SW480 (cell line): ENCODE results near the gene OR51E1.

Experiments
- DNase-seq: peaks from one replicate; pipeline ENCODE4 v3.0.0-alpha.2; 2016; ENCODE audit warnings: low spot score

Gene OR51E1, protein sequence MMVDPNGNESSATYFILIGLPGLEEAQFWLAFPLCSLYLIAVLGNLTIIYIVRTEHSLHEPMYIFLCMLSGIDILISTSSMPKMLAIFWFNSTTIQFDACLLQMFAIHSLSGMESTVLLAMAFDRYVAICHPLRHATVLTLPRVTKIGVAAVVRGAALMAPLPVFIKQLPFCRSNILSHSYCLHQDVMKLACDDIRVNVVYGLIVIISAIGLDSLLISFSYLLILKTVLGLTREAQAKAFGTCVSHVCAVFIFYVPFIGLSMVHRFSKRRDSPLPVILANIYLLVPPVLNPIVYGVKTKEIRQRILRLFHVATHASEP

GRCh38 chr11:4643682-4644081 is at the start of gene OR51E1:
OR51E1 (plus strand) TSS chr11:4643982; CDS start chr11:4652527, 8,545 bp downstream.
- DNase-seq: no peak

- no peak for DNase-seq
These were observed 38.7 kb upstream of the OR51E1 start for GRCh38 chr11:4605057-4605456.

DNA sequence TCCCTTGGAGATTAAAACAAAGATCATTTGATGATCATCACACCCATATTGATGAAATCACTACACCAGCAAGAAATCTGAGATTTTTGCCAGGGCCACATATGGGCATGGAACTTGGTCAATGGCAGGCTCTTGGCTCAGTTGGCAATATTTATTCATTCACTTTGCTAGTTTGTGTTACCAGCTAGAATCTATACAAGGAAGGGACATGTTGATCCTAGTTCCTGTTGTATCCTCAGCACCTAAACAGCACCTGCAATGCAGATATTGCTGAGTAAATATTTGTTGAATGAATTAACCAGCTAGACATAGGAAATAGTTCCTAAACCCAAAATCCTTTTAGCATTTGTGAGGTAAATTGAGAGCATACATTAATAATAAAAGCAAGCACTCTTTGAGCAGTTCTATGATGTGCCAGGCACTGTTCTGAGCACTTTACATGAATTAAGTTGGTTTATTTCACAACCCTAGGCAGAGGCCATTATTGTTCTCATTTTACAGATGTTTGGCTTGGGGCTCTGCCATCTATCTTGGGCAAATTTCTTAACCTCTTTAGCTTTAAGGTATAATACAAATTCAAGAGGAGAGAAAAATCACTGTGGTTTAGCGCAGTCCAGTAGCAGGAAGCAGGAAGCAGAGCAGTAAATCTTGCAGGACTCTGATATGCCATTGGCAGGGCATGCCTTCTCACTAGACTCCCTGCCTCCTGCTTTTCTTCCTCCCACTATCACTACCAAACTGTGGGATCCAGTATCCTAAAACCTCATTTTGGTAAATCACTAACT is 37.4 kb upstream of the OR51E1 start:
- DNase-seq: no peak

DNA sequence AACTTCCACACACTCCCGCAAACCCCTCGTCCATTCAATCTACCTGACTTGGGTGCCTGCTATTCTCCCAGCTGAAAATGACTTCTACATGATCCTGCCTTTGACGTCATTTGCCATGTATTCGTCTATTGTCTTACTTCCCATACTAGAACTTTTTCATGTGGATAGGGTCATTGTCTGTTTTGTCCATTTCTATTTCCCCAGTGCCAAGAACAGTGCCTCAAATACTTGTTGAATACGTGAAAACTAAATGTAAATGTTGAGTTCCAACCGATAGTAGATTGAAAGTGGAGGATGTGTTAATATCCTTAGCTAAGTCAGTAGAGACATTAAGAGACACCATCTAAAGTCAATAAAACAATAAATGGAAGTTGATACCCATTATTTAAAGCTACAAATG is 36.7 kb upstream of the OR51E1 start:
- no peak for DNase-seq

- DNase-seq: peak; percentile 93
These were observed 35.8 kb upstream of the OR51E1 start, which contains the start of gene TRIM68 for GRCh38 chr11:4607781-4608666. TRIM68 (minus strand) TSS chr11:4608231; CDS start chr11:4605504, 2,727 bp downstream.

DNA sequence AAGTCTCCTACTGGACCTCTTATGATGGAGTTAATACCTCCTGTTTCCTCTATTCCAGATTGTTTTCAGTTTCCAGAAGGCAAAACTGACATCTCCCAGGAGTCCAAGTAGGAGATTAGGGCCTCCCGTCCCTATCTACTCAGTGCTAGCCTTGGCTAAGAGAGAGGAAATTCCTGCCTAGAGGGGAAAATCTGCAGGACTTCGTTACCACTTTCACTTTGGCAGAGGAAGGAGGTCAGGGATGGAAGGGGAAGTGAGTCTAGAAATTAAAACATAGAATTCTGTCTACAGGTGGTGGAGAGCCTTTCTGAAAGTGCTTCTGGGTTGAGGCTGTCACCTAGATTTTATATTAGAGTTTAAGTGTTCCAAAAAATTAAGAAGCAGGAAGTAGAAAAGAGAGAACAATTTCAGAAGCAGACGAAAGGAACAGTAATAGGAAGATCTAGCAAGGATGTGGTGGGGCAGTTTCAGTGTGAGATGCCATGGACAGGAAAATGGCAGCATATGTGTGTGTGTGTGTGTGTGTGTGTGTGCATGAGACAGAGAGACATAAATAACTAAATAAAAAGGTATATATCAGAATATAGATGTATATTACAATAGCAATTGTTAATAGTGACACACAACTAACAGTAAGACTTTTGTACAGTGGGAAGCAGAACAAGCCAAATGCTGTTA is 33.4 kb upstream of the OR51E1 start:
- DNase-seq: no peak

GRCh38 chr11:4611986-4612385 is 31.8 kb upstream of the OR51E1 start:
- DNase-seq: no peak

DNA sequence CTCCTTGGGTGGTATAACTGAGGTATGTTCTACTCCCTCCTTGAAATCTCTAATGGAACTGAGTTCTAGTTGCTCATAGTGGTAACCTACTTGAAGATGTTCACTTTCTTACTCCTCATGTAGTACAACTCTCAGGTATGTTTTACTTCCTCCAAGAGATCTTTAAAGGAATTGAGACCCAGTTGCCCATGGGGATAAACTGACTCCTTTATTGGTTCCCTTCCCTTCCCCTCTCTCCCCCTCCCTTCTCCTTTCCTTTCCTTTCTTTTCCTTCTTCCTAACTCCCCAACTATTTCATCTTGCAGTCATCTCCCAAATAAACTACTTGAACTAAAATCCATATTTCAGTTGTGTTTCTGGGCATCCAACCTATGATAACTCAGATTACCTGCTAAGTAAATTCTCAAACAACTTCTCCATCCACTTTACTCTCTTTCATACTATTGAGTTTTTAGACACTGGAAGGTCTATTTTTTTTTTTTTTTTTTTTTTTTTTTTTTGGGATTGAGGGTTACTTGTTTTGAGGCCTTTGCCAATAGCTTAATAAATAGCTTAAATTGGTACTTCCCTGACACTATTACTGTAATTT is 27.8 kb upstream of the OR51E1 start:
- DNase-seq: no peak

DNA sequence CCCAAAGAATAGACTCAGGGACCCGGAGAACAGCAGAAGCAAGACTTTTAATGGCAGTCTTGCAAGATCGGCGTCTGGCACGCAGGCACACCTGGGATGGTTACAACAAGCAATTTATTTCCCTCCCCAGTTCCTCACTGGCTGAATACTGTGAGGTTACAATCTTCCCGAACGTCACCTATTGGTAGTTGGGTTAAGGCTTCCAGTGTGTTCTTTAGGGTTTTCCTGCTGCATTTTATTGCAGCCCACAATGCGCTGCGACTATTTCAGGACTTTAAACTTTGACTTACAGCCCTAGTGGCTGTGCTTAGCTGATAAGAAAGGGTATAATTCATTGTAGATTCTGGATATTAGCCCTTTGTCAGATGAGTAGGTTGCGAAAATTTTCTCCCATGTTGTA is 24.3 kb upstream of the OR51E1 start:
- DNase-seq: no peak

DNA sequence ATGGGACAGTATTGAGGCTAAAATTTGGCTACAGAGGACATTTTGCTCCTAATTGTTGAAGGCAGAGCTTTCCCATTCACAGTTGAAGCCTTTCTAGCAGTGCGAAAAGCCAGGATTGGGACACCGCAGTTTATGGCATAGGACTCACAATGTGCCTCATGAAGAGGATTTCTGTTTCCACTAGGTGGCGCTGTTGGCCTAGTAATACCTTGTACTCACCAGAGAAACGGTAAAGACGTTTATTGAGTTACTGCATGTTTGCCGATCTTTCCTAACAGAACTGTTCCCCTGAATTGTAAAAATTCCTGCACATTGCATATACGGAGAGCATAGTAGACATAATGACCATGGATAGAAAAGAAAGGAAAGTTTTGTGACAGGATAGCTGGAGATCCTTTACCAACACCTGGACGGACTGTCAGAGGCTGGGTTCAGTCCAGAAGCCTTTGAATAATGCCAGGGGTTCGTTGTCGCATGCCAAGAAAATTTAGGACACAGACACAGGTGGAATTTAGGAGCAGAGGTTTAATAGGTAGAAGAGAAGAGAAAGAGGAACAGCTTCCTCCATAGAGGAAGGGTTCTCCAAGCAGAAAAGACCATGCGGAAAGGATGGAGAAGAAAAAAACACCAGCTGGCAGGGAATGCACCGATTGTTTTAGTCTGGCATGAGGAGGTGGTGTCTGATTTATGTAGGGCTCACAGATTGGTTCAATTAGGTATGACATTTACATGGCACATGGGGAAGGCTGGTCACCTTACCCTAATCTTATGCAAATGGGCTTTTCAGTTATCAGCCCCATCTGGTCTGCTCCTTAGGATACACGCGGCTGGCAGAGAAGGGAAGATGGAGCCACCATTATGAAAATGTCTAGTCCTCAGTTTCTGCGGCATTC is 17.3 kb upstream of the OR51E1 start:
- DNase-seq: peak; percentile 59

- no peak for DNase-seq
These were observed 7.6 kb upstream of the OR51E1 start for GRCh38 chr11:4636136-4636535.

DNA sequence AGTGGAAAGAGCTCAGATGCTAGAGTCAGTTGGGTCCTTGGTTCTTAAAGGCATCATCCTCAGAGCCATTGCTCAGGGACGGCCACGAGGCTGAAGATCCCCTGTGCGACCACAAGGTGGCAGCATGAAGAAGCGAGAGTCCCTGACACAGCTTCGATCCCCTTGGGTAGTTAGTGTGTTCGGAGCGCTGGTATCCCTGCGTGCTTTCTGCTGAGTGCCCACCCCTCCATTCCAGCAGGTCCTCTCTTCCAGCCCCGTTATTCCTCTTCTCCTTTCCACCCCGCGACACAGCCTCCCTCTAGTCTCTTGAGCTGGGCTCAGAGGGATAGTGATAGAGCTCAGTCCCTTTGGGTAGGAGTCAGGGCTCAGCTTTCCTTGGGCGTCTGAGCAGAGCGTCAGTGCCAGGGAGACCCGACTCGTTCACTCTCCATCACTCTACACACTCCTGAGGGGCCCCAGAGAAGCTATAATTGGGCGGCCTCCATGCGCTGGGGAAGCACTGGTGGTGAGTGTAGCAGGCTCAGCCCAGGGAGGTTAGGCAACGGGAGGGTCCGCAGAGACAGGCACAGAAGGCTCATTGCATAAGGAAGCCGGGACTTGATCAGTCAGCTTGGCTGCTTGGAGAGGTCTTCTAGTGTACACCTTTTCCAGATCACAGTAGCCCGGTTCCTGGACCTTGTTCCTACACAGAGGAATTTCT is 6.7 kb upstream of the OR51E1 start, which contains the start of gene OR51D1:
TSS of gene OR51D1 (plus strand) at position 516 of the 700 bp plus-strand sequence. CDS start 2,314 bp downstream, outside the sequence.
- peak; percentile 59 for DNase-seq

DNA sequence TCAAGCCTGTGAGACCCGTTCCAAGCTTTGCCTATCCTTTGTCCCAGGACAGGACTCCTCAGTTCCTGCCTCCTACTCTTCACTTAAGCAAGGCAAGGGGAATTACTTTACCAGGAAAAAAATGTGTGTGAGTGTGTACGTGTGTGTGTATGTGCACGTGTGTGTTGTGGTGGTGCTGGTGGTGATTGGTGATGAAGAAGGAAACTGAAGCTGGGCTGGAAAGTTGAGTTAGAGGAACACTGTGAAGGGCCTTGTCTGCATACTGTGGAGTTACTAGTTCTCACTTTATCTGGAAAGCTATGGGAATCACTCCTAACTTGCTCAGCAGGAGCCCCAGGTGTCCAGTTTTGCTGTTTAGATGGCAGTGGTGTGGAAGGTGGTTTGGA is 6.1 kb upstream of the OR51E1 start:
- no peak for DNase-seq

DNA sequence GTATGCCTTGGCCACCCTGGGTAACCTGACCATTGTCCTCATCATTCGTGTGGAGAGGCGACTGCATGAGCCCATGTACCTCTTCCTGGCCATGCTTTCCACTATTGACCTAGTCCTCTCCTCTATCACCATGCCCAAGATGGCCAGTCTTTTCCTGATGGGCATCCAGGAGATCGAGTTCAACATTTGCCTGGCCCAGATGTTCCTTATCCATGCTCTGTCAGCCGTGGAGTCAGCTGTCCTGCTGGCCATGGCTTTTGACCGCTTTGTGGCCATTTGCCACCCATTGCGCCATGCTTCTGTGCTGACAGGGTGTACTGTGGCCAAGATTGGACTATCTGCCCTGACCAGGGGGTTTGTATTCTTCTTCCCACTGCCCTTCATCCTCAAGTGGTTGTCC is 3.9 kb upstream of the OR51E1 start:
- no peak for DNase-seq

DNA sequence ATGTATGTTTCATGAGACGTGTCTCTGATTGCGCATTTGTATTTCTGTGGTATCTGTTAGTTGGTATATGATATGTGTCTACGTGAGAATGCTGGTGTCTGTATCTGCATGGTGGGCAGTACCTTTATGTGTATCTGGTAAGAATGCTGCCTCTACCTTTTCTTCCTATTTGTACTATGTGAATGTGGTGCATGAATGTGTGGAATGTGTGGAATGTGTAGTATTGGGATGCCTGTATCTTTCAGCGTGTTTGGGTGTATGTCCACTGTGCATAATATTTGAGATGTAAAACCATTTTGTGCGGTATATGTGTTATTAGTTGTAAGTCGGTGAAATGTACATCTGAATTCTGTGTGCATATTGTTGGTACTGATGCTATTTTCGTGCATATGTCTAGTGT is 2.3 kb upstream of the OR51E1 start:
- DNase-seq: no peak

GRCh38 chr11:4642043-4642442 is 1.7 kb upstream of the OR51E1 start:
- DNase-seq: no peak

DNA sequence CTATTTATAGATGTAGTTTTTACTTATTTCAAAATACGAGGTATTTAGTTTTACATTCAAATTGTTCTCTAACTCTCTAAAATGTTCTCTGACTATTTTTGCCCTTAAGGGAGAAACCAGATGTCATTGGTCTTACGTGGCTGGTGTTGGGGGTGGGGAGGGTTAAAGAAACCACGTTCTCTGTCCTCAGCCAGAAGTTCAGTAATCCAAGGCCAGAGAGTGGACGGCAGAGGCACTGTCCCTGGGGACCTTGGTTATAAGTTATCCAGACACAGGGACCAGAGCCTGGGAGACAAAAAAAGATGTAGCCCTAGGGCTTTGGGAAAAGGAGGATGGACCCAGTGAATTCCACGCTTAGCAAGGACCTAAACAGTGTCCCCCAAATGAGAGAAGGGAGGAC is 706 bp upstream of the OR51E1 start:
- no peak for DNase-seq

DNA sequence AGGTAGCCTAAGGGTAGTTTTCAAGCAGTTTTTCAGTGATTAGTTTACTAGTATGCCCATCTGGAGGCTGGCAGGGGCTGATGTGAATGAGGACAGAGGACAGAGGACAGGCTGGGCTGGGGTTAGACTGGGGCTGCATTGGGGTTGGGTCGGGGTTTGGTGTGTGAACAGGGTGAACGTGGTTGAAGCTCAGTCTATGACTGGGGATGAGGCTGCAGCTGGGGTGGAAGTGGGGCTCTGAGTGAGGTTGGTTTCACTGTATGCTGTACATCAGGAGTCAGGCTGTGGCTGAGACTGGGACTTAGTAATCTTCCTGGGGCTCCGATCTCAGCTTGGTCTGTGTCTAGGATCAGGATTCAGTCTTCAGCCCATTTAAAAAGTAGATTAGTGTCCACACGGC is 451 bp downstream of the OR51E1 start:
- DNase-seq: no peak

- no peak for DNase-seq
These were observed 2.2 kb downstream of the OR51E1 start for GRCh38 chr11:4645974-4646373.

- DNase-seq: no peak
These were observed 4.0 kb downstream of the OR51E1 start for GRCh38 chr11:4647766-4648165.
